GM21423 (cell line): ENCODE results near the gene GTPBP8.
"Not testable (repeated sequence)": the region's sequence is repeated elsewhere in the genome, so short reads cannot be mapped to it uniquely, and the experiment has no call there.

Experiments used
- ATAC-seq: cut with Tn5 transposase; IDR thresholded peaks from one replicate; pipeline ENCODE4 v1.9.1; 2021; ENCODE audit warnings: mild to moderate bottlenecking, moderate library complexity; ENCODE audit not compliant: unreplicated experiment

GTPBP8 gene

GRCh38 chr3:112995800-112996199 lies 5.0 kb downstream of the GTPBP8 start:
- no peak for ATAC-seq

GRCh38 chr3:113000691-113001090 lies 9.9 kb downstream of the GTPBP8 start:
- no peak for ATAC-seq

DNA sequence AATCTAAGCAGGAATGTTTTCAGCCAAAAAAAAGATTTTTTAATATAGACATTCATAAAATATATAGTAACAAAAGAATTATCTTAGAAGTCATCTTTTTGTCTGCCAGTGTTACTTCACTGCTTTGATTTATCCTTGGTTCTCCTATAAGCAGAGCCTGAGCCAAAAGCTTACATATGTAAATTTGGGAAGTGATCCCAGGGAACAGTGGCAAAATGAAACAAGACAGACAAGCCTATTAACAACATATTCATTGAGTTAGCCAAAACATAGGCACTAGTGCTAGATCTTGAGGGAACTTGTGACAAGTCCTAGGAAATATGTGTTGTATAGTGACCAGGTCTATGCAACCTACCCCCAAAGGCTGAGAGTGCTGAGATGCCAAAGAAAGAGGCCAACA lies 11.3 kb downstream of the GTPBP8 start:
- ATAC-seq = no peak

DNA sequence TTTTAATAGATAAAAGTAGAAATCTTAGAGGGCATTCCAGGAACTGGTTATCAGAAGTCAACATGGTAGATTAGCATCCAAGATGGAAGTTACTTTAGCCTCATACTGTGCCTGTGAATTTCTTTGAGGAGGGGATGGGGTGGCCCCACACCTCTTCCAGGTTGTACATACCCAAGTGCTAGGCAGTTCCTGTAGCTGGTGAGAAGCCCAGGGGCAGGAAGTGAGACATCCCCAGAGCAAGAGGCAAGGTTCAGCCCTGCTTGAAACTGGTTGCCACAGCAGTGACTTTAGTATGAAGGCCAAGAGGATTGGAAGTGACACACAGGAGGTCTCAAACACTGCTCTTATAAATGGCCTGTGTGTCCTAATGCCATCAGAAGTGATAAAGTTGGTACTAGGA lies 11.9 kb downstream of the GTPBP8 start:
- ATAC-seq = no peak

- ATAC-seq = no peak
Observed at GRCh38 chr3:113005611-113006010, 14.8 kb downstream of the GTPBP8 start.

- ATAC-seq = no peak
Observed at GRCh38 chr3:113006359-113007056, 15.7 kb downstream of the GTPBP8 start.

- ATAC-seq = no peak
Observed at GRCh38 chr3:113008117-113008516, 17.3 kb downstream of the GTPBP8 start.

DNA sequence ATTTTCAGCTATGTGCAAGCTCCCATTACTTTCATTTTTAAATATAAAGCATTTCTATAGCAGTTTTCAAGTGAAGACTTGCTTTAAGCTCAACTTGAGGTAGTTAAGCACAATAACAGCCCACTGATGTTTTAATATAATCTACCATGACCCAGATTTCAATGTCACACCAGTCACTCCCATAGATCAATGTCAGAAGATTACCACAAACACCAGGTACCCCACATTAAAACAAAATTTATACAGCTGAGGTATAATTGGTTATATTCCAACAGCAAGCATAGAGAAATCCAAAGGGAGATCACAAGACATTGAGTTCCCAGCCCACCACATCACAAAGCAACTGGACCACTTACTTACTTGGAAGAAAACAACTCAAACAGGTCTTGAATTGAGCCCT lies 22.8 kb downstream of the GTPBP8 start:
- ATAC-seq = no peak

- ATAC-seq = no peak
Observed at GRCh38 chr3:113018536-113019181, 27.9 kb downstream of the GTPBP8 start.

- peak; percentile 95 for ATAC-seq
Observed at GRCh38 chr3:113019182-113020137, 28.7 kb downstream of the GTPBP8 start.

GRCh38 chr3:113021471-113021870 lies 30.7 kb downstream of the GTPBP8 start:
- ATAC-seq = no peak

DNA sequence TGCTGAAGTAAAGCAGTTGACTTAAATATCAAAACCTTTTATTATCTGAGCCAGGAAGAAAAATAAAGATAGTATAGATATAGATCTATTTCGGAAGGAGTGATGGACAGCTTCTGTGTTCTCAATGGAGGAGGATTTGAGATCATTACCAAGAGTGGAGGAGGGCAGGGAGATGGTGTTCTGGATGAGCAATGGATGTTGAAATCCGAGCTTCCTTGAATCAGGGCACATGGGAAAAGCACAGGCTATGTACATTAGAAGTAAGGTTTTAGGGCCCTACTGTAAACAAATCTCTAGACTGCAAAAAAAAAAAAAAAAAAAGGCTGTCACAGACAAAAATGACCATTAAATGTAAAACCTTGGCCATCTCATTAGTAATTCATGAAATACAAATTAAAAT lies 43.2 kb downstream of the GTPBP8 start:
- ATAC-seq = no peak

- peak; percentile 67 for ATAC-seq
Observed at GRCh38 chr3:113035387-113035982, 44.7 kb downstream of the GTPBP8 start.

GRCh38 chr3:113038328-113038727 lies 47.5 kb downstream of the GTPBP8 start:
- no peak for ATAC-seq

GRCh38 chr3:113039546-113039945 lies 48.8 kb downstream of the GTPBP8 start:
- no peak for ATAC-seq

GRCh38 chr3:113040231-113040630 lies 49.4 kb downstream of the GTPBP8 start:
- no peak for ATAC-seq

DNA sequence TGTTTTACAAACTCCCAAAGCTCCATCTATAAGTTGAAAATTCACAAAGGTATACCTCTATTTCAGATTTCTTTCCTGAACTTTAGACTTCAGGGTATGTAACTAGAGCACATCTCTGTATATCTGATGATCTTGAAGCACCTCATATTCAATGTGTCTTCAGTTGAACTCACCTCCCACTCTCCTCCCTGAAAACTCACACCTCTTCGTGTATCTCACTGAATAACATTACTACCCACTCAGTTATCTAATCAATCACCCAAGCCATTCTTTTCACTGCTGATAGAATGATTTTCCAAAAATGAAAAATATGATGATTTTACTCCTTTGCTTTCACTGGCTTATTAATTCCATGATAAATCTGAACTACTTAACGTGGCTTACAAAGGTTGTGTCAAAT lies 52.9 kb downstream of the GTPBP8 start:
- no peak for ATAC-seq

GRCh38 chr3:113046186-113046965 lies 55.6 kb downstream of the GTPBP8 start:
- not testable (repeated sequence) for ATAC-seq

GRCh38 chr3:113051302-113051711 lies 60.5 kb downstream of the GTPBP8 start:
- peak; percentile 98 for ATAC-seq
